GM18520 (cell line): ENCODE measurements around the gene CORO2A.
"Not testable (repeated sequence)": the region's sequence is repeated elsewhere in the genome, so short reads cannot be mapped to it uniquely, and the experiment has no call there.

Experiments used
- ATAC-seq: cut with Tn5 transposase; IDR thresholded peaks from one replicate; pipeline ENCODE4 v1.9.1; 2021; ENCODE audit not compliant: unreplicated experiment

CORO2A gene

GRCh38 chr9:98144631-98145030, 47.8 kb downstream of the CORO2A start:
- ATAC-seq = no peak

GRCh38 chr9:98144076-98144475, 48.4 kb downstream of the CORO2A start:
- ATAC-seq = no peak

GRCh38 chr9:98142925-98143481, 49.4 kb downstream of the CORO2A start:
- ATAC-seq = no peak

GRCh38 chr9:98142182-98142907, 50.1 kb downstream of the CORO2A start:
- no peak for ATAC-seq

- ATAC-seq = no peak
Measured at GRCh38 chr9:98140503-98140902, 51.9 kb downstream of the CORO2A start.

- no peak for ATAC-seq
Measured at GRCh38 chr9:98136489-98136888, 55.9 kb downstream of the CORO2A start.

- ATAC-seq = no peak
Measured at GRCh38 chr9:98135938-98136337, 56.5 kb downstream of the CORO2A start.

- no peak for ATAC-seq
Measured at GRCh38 chr9:98135558-98135934, 56.9 kb downstream of the CORO2A start.

GRCh38 chr9:98134702-98135557, 57.5 kb downstream of the CORO2A start:
- no peak for ATAC-seq

- no peak for ATAC-seq
Measured at GRCh38 chr9:98132806-98133631, 59.4 kb downstream of the CORO2A start.

GRCh38 chr9:98132158-98132557, 60.3 kb downstream of the CORO2A start:
- ATAC-seq = no peak

- ATAC-seq = no peak
Measured at GRCh38 chr9:98130576-98131228, 61.7 kb downstream of the CORO2A start.

GRCh38 chr9:98130060-98130459, 62.4 kb downstream of the CORO2A start:
- not testable (repeated sequence) for ATAC-seq

GRCh38 chr9:98129451-98129881, 63.0 kb downstream of the CORO2A start:
- ATAC-seq = no peak

GRCh38 chr9:98128316-98128715, 64.1 kb downstream of the CORO2A start:
- no peak for ATAC-seq

- ATAC-seq = no peak
Measured at GRCh38 chr9:98127226-98127625, 65.2 kb downstream of the CORO2A start.

GRCh38 chr9:98124637-98125426, 67.6 kb downstream of the CORO2A start:
- no peak for ATAC-seq

- ATAC-seq = not testable (repeated sequence)
Measured at GRCh38 chr9:98124091-98124490, 68.3 kb downstream of the CORO2A start.

- ATAC-seq = no peak
Measured at GRCh38 chr9:98121058-98121457, 71.4 kb downstream of the CORO2A start.

- ATAC-seq = no peak
Measured at GRCh38 chr9:98120476-98120875, 72.0 kb downstream of the CORO2A start.
